GM12875 (cell line): Measurements from ENCODE around the gene BMP4.

Experiments used
- H3K4me3 ChIP-seq: one replicate; pipeline ENCODE4 v1.5.1; 2011; ENCODE audit warnings: low read depth, low read length, control low read depth
- CTCF ChIP-seq: IDR thresholded peaks from 2 replicates; pipeline ENCODE4 v1.5.1; 2011; ENCODE audit warnings: low read depth, mild to moderate bottlenecking, control low read depth, inconsistent platforms, low read length, moderate library complexity, borderline replicate concordance; ENCODE audit not compliant: insufficient read depth

The BMP4 gene

GRCh38 chr14:53978194-53978593, 21.6 kb upstream of the BMP4 start:
- no peak for TF ChIP-seq CTCF
- H3K4me3 ChIP-seq: no peak overlapping the region

GRCh38 chr14:53975444-53975843, 18.8 kb upstream of the BMP4 start:
- H3K4me3 ChIP-seq: no peak overlapping the region
- no peak for TF ChIP-seq CTCF

GRCh38 chr14:53971521-53971920, 14.9 kb upstream of the BMP4 start:
- no peak overlapping the region for H3K4me3 ChIP-seq
- no peak for TF ChIP-seq CTCF

GRCh38 chr14:53969326-53969725, 12.7 kb upstream of the BMP4 start:
- TF ChIP-seq CTCF: no peak
- no peak overlapping the region for H3K4me3 ChIP-seq

GRCh38 chr14:53968726-53969125, 12.1 kb upstream of the BMP4 start:
- TF ChIP-seq CTCF: no peak
- H3K4me3 ChIP-seq: no peak overlapping the region

- TF ChIP-seq CTCF: no peak
These were observed 11.0 kb upstream of the BMP4 start for GRCh38 chr14:53967606-53968005.

GRCh38 chr14:53964249-53964648, 7.6 kb upstream of the BMP4 start:
- H3K4me3 ChIP-seq: no peak overlapping the region
- no peak for TF ChIP-seq CTCF

More at GRCh38 chr14:53967606-53968005, 11.0 kb upstream of the BMP4 start:
- H3K4me3 ChIP-seq: no peak overlapping the region
